OCI-LY3 (cell line): Measurements from ENCODE around the gene ZFAND3.
A peak's percentile ranks its signal among the peaks of the same experiment; 100 is the strongest.

Experiments
- H2AFZ ChIP-seq: fragments of 200-600, 300-600 bp; shearing (Covaris generic); 2 replicates; pipeline ENCODE4 v1.6.0; 2014; ENCODE audit warnings: antibody characterized with exemption, low read depth, low read length
- H3K27ac ChIP-seq: fragments of 200-600, 300-600 bp; sonication (generic); 2 replicates; pipeline ENCODE4 v1.5.1; 2014; ENCODE audit warnings: mild to moderate bottlenecking, low read length, moderate library complexity, mixed read lengths
- H3K27me3 ChIP-seq: fragments of 200-600, 300-600 bp; sonication (generic); 2 replicates; pipeline ENCODE4 v1.6.1; 2014; ENCODE audit warnings: low read depth, low read length, mixed read lengths
- H3K36me3 ChIP-seq: fragments of 200-600, 300-600 bp; sonication (generic); replicated peaks from 2 replicates; pipeline ENCODE3; 2014; ENCODE audit warnings: low read depth, low read length, mixed read lengths
- H3K4me1 ChIP-seq: fragments of 300-600, 200-600 bp; sonication (generic); 2 replicates; pipeline ENCODE4 v1.6.1; 2014; ENCODE audit warnings: low read length, mixed read lengths
- H3K4me2 ChIP-seq: fragments of 200-600, 300-600 bp; sonication (generic); 2 replicates; pipeline ENCODE4 v1.6.1; 2014; ENCODE audit warnings: low read length, mixed read lengths
- H3K4me3 ChIP-seq: fragments of 300-600, 200-600 bp; sonication (generic); 2 replicates; pipeline ENCODE4 v1.5.1; 2014; ENCODE audit warnings: antibody characterized with exemption, mild to moderate bottlenecking, low read length, moderate library complexity
- H3K79me2 ChIP-seq: fragments of 300-600, 200-600 bp; shearing (Covaris generic); 2 replicates; pipeline ENCODE4 v1.6.1; 2014; ENCODE audit warnings: mild to moderate bottlenecking, low read length, mixed read lengths
- H3K9ac ChIP-seq: fragments of 300-600, 200-600 bp; shearing (Covaris generic); 2 replicates; pipeline ENCODE4 v1.6.0; 2014; ENCODE audit warnings: mild to moderate bottlenecking, low read length, moderate library complexity
- H3K9me3 ChIP-seq: fragments of 200-600, 300-600 bp; shearing (Covaris generic); 2 replicates; pipeline ENCODE4 v1.6.1; 2014; ENCODE audit warnings: low read length, mixed read lengths; ENCODE audit not compliant: insufficient read depth
- H4K20me1 ChIP-seq: fragments of 200-600, 300-600 bp; sonication (generic); 2 replicates; pipeline ENCODE4 v1.6.1; 2016; ENCODE audit warnings: low read length, mixed read lengths; ENCODE audit not compliant: insufficient read depth
- CTCF ChIP-seq: fragments of 200-600, 300-600 bp; sonication (generic); IDR thresholded peaks from 2 replicates; pipeline ENCODE4 v1.5.1; 2014; ENCODE audit warnings: antibody characterized with exemption, low read length, low read depth
- EZH2phosphoT487 ChIP-seq: fragments of 200-600 bp; shearing (Covaris generic); IDR thresholded peaks from 2 replicates; pipeline ENCODE4 v1.6.1; 2018; ENCODE audit warnings: antibody characterized with exemption, mixed run types, low read depth

Gene ZFAND3

GRCh38 chr6:38178584-38178886 lies 359.0 kb downstream of the ZFAND3 start:
- TF ChIP-seq EZH2phosphoT487 (no peak), CTCF (no peak)
- H3K36me3 ChIP-seq, result no peaks in the 10 kb centered on the region
- no peaks in the 10 kb centered on the region for H4K20me1 ChIP-seq
- no peaks in the 10 kb centered on the region for H3K9me3 ChIP-seq
- H3K4me2 ChIP-seq, result no peak overlapping the region
- no peaks in the 10 kb centered on the region for H3K27me3 ChIP-seq
- H3K4me3 ChIP-seq, result no peak overlapping the region
- H3K4me1 ChIP-seq, result peaks cover 24% of the 10 kb centered on the region
- H3K9ac ChIP-seq, result no peak overlapping the region
- no peak overlapping the region for H2AFZ ChIP-seq
- no peak overlapping the region for H3K27ac ChIP-seq
- H3K79me2 ChIP-seq, result no peaks in the 10 kb centered on the region

DNA sequence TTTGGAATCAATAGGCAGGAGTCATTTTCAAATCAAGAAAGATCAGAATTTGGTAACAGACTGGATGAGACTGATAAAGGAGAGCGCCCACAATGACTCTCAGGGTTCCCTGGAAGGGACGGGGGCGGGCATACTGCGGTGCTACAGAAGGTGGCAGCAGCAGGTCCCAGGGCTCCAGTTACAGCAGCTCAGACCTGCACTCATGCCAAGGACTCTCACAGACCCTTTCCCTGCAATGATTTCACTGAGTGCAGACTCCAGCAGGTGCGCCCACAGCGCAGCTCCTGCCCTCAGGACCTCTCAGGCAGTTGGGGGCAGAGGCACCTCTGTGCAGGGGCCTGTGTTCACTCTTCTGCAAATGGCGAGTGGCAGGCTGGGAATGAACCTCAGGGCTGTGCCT lies 359.8 kb downstream of the ZFAND3 start:
- TF ChIP-seq EZH2phosphoT487, result no peak
- TF ChIP-seq CTCF, result peak; percentile 11; the same call in 1 of the 2 replicates
- Histone ChIP-seq H2AFZ (no peak overlapping the region), H3K36me3 (no peaks in the 10 kb centered on the region), H3K27me3 (no peaks in the 10 kb centered on the region), H3K4me1 (peaks cover 24% of the 10 kb centered on the region), H3K4me3 (no peak overlapping the region), H3K27ac (no peak overlapping the region), H3K4me2 (no peak overlapping the region), H3K79me2 (no peaks in the 10 kb centered on the region), H3K9me3 (no peaks in the 10 kb centered on the region), H4K20me1 (no peaks in the 10 kb centered on the region), H3K9ac (no peak overlapping the region)

- Histone ChIP-seq H3K4me3 (no peak overlapping the region), H3K4me2 (0 out of 2 replicates have a peak overlapping the region, but pooled peaks have one; percentile 56), H3K27me3 (no peaks in the 10 kb centered on the region), H3K9me3 (no peaks in the 10 kb centered on the region), H3K27ac (no peak overlapping the region), H2AFZ (no peak overlapping the region), H4K20me1 (no peaks in the 10 kb centered on the region), H3K36me3 (no peaks in the 10 kb centered on the region), H3K79me2 (no peaks in the 10 kb centered on the region), H3K9ac (no peak overlapping the region), H3K4me1 (peaks cover 24% of the 10 kb centered on the region)
- TF ChIP-seq EZH2phosphoT487 (no peak), CTCF (no peak)
These were observed 360.4 kb downstream of the ZFAND3 start for GRCh38 chr6:38179794-38180430.

- H4K20me1 ChIP-seq, result no peaks in the 10 kb centered on the region
- no peaks in the 10 kb centered on the region for H3K36me3 ChIP-seq
- no peak overlapping the region for H3K27ac ChIP-seq
- H2AFZ ChIP-seq, result no peak overlapping the region
- H3K9me3 ChIP-seq, result no peaks in the 10 kb centered on the region
- H3K27me3 ChIP-seq, result no peaks in the 10 kb centered on the region
- H3K4me3 ChIP-seq, result peak overlapping the region; percentile 24
- peak overlapping the region; percentile 56 for H3K4me2 ChIP-seq
- TF ChIP-seq EZH2phosphoT487 (no peak), CTCF (no peak)
- peak overlapping the region; percentile 12; the same call in 1 of the 2 replicates for H3K9ac ChIP-seq
- no peaks in the 10 kb centered on the region for H3K79me2 ChIP-seq
- peaks cover 24% of the 10 kb centered on the region for H3K4me1 ChIP-seq
These were observed 361.1 kb downstream of the ZFAND3 start for GRCh38 chr6:38180586-38180985.
